ENCODE results near the gene PRICKLE2.

Gene PRICKLE2

DNA sequence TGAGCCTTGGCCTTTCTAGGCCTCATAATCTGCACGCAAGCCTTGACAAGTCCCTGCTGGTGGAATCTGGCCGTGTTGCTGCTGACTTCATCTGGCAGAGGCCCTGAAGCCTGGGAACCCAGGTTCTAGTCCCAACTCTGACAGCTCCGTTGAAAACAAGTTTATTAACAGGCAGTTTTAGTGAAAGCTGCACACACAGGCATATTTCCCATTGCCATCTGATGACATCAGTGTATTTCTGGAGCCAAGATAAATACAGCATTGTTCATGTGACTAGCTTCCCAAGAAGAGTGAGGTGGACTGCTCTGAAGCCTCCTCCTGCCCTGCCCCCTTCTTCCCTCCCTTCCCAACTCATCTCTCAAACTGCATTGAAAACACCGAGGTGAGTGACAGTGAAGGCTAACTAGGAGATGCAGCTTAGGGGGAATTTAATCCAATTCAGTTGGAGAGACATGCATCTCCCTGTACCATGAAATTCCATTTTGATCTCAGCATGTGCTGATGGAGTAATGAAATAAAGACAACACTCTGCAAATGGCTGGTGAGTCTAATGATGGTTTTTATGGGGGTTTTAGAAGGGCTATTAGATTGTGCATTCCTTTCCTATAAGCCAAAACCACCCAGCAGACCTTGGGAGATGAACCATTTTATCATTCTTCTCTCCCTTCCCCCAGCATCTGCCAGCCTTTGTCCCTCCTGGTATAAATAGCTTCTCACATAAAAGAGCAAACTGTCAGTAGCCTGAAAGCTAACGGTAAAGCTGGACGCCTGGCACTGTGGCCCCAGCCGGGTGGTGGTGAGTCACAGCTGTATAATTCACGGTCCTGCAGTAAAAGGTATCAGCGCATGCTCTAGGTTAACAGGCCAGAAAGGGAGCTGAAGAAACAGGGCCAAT, 38.0 kb downstream of the PRICKLE2 start:
- no peak for DNase-seq

DNA sequence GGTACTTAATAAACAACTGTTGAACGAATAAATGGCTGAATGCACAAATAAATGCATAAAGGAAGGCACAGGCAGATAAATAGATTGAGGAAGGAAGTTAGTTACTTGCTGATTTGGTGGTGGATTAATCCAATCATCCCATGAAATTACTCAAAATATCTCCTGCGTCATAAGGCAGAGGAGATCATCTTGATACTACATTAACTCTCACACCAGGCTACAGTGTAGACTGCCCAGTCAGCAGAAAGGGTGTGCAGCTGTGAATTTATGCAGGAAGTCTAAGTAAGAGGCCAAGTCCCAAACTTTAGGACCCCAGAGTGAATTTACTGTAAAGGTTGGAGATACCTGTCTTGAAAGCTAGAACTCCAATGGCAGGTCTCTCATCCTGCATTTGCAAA, 38.6 kb downstream of the PRICKLE2 start:
- DNase-seq: no peak

DNA sequence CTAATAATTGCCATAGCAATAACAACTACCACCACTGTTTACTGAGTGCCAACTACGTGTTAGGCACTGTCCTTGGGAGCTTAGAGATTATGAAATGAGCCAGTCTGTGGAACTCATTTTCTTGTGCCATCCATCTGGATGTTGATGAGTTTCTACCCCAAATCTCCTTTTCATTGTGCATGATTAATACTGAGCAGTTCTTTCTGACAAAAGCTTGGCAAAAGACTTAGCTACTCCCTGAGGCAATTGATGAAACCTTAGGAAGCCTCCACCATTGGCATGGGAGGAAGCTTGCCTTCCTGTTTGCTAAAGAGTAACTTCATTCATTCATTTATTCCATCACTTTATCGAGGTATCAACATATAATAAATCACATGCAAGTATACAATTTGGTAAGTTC, 39.8 kb downstream of the PRICKLE2 start:
- no peak for DNase-seq

DNA sequence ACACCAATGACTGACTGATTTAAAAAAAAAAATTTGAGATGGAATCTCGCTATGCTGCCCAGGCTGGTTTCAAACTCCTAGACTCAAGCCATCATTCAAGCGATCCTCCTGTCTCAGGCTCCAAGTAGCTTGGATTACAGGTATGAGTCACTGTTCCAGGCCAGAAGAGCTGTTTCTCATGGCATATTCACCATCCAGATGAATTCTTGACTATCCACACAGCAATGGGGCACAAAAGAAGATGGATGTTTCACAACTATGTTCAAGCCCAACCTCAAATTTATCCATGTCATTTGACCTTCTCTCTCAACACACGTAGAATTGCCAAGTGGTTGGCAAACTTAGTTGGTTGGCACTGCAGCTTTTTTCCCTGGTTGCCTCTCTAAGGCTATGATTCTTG, 40.6 kb downstream of the PRICKLE2 start:
- DNase-seq: no peak

DNA sequence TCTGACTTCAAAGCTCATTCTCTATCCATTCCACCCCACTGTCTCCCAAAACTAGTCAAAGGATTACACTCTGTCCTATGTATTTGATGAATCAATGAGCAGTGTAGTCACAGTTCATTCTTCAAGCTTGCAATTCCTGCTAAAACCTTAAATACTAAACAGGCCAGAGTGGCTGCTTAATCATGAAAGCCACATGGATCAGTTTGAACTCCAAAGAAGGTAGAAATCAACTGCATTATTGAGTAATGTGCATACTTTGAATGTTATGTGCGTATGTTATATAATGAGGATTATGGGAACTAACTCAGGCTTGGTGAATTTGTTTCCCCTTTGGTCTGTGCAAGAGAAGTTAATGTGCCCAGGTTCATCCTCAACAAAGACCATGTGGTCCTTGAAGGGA, 45.4 kb downstream of the PRICKLE2 start:
- no peak for DNase-seq

DNA sequence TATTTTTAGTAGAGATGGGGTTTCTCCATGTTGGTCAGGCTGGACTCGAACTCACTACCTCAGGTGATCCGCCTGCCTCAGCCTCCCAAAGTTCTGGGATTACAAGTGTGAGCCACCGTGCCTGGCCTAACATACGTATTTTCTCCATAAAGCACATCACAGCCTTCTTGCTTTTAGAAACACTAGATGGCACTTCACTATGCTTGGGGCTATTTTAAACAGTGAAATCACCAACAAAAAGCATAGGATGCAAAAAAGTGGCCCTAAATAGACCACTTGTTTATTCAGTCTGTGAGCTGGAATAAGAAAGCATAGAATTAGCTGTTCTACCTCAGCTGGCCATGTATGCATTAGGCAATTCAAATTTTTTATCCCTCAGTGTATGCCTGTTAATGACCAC, 46.0 kb downstream of the PRICKLE2 start:
- no peak for DNase-seq

DNA sequence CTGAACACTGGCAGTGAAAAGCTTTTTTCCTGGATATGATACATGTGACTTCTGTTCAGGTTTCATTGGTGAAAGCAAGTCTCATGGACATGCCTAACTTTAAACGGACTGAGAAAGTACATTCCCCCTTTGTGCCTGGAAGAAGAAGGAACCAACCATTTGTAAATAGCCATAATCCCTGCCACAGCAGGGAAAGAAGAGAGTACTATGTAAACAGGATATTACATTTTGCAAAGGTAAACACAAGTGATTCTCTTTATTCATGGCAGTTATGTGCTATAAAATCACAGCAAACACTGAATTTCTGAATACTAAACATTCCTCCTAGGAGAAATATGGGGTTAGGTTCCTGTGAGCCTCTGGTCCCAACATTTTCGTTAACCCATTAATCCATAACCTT, 46.8 kb downstream of the PRICKLE2 start:
- no peak for DNase-seq

DNA sequence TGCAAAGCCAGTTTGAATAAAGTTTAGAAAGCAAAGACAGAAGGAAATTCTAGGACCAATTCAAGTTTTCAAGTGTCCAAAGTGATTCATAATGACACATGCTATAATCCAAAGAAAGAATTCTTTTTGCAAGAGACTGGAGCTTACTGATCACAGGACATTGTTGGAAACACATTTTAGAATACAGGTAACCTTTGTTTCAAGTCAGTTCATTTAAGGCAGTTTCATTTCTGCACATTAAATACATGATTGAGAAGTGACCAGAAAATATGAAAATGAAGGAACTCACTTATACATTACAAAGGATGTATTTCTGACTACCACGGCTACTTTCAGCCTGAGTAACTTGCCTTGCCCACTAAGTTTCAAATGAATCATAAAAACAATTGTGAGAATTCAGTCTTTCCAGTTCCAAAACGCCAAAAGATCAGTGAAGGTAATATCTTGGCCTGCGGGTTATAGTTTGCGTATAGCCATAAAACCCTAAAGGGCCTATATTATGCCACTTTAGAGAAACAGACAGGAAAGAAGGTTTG, 48.7 kb downstream of the PRICKLE2 start:
- DNase-seq: no peak

DNA sequence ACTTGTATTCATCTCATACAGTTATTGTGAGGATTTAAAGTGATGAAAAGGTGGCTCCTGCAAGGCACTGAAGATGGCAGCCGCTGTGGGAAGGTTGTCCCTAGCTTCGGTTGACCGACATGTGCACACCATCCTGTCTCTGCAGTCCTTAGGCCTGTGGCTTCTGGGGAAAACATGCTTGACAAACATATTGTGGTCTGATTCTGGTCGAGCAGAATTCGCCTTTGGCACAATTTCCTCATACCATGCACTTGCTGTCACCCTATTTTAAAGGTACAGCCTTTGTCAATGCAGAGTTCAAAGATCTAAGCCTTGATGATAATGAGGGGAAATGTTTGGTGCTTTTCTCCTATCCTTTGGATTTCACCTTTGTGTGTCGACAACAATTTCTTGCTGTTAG, 50.9 kb downstream of the PRICKLE2 start:
- DNase-seq: no peak

DNA sequence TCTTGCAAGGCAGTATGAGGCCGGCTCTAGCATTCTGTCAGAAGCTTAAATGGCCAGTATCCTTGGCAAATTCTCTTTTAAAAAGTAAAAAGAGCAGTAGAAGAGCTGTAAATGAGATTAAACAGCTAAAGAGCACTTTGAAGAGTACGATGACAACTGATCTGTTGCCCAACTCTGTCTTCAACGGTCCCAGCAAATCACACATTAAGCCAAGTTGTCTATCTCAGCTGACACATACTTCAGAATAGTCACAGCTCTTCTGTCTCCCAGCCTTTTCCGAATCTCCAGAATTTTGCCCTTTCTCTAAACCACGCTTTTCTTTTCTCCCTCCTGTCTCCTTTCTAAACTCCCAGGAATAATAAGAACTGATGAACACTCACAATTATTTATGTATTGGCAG, 51.7 kb downstream of the PRICKLE2 start:
- DNase-seq: no peak

DNA sequence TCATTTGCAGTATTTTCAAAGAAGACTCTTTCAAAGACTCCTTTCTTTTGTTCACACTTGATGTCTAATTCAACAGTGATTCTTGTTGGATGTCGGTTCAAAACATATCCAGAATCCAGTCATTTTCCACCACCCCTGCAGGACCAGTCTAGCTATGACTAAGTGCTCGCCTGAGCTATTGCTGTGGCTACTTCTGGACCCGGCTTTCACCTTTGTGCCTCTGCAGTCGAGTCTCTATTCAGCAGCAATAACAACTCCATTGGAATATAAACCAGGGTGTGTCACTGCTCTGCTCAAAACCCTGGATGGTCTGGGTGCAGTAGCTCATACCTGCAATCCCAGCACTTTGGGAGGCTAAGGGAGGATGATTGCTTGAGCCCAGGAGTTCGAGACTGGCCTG, 55.0 kb downstream of the PRICKLE2 start:
- no peak for DNase-seq

DNA sequence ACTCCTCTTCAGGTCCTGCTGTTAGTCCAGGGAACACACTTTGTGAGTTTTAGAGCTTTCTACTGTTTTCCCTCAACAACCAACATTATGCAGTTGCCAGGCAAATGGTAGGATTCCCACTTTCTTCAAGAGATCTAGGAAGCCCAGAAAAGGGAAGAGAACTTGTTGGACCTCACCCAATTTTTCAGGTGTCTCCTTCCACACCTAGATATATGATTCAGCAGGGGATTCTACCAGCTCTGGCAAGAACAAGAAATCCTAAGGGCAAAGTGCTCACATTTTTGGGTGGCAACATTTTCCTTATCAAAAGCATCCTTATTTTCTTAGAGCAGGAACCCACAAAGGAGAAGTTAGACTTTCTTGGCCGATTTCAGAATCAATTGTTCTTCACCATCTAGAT, 57.4 kb downstream of the PRICKLE2 start:
- DNase-seq: no peak

DNA sequence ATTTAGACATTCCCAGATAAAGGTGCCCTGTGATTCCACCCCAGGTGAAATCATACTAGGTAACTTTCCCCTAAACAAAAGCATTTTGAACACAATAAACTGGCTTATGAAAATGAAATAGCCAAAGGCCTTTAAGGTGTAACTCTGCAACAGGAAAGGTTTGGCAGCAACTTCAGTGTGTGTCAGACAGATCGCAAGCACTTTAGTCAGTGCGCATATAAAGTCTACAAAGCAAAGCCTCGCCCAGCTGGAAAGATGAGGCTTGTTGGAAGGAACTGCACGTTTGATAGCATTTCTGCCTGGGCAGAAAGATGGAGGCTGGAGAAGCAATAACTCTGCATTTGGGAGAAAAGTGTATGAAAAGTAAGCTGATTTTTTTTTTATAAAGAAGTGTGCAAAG, 57.9 kb downstream of the PRICKLE2 start:
- no peak for DNase-seq

DNA sequence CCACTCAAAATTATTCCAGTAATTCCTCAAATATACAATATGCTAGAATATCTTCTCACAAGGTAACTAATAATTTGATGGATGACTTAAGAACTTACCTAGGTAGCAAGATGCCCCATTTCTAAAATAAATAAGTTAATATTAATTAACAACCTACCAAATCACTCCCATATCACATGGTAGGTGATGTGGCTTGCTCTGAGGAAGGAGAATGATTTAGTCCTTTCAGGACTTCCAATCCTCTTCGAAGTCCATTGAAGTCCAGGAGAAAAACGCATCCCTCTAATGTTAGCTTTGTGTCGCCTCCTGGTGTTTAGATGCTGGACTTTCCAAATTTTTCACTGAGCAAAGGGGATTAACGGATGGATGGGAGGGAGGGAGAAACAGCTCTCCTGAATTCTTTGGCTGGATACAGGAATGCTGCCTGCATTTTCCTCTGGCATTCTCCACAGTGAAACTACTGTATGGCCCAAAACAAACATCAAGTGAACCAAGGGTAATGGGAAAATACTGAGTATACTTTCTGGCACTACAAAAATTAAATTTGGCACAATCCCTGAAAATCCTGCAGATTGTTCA, 58.6 kb downstream of the PRICKLE2 start:
- no peak for DNase-seq

DNA sequence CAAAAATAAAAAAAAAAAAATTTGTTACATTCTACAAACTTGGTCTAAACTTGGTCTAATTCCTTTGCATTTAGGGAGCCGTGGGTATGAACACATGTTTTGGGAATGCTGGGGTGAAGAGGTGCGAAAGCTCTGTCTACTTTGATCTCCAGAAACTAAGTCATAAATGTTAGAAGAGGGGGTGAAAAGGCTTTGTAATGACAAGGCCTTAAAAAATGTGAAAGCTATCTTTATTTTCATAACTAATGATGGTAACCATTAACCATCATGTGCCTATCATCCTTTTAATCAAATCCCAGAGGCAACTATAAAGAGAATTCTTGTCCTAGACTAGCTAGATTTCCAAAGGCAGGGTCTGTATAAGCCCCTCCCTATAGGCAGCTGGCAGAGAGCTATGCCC, 60.9 kb downstream of the PRICKLE2 start:
- no peak for DNase-seq

DNA sequence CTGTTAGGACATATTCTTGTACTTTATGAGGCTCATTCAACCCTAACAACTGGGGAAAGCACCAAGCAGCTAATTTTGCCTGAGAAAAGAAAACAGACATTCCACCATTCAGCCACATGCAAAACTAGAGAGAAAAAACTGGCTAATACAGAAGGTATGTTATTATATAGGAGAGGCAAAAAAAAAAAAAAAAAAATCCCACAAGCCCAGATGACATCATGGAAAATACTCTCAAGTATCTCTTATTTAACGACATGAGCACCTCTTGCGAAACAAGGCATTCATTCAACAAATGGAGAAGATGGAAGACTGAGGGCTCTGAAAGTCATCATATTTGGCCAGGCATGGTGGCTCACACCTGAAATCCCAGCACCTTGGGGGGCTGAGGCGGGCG, 61.5 kb downstream of the PRICKLE2 start:
- no peak for DNase-seq

DNA sequence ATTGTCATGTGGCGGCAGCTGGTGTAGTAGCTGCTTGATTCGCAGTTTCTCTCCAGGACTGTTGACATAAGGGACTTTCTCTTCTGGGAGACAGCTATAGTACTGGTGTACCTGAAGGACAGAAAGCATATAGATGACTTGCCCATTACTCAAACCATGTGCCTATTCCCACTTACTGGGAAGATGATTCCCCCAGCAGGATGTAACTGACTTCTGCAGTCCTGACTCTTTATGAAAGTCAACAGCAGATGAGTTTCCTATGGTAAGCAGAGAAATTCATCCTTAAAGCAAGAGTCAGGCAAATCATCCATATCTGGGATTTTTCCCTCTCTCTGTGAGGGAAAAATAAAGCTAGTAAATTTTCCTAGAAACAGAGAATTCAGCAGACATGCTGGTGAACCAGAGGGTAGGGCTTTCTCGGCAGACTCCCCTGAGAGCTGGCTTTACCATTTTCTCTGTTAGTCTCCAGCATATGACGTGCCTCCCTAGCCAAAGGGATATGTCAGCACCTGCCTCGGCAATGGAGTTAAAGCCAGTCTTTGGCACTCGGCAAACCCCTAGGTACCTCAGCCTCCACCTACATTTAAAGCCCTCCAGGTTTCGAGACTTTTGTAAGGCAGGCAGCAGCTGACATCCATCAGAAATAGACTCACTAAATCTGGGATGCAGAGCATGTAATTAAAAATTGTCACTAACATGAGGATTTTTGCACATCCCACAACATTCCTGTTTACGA, 62.1 kb downstream of the PRICKLE2 start:
- no peak for DNase-seq

DNA sequence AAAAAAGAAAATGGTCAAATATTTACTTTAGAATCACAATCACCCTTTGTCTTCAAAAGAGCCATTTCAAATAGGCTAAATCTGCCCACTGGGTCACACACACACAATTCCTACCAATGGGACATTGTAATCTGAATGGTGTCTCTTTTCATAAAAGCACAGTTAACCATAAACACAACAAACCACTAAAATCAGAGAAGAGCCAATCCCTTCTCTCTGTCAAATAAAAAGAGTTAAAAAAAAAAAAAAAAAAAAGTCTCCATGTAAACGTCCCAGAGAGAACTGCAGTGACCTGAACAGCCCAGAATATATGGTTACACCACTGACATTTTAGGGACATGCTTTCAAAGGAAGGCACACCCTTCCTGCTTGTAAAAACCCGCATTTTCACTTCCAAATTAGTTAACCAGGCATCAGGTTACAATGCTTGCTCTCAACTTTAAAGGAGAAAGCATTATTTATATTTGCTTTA, 63.7 kb downstream of the PRICKLE2 start:
- no peak for DNase-seq

DNA sequence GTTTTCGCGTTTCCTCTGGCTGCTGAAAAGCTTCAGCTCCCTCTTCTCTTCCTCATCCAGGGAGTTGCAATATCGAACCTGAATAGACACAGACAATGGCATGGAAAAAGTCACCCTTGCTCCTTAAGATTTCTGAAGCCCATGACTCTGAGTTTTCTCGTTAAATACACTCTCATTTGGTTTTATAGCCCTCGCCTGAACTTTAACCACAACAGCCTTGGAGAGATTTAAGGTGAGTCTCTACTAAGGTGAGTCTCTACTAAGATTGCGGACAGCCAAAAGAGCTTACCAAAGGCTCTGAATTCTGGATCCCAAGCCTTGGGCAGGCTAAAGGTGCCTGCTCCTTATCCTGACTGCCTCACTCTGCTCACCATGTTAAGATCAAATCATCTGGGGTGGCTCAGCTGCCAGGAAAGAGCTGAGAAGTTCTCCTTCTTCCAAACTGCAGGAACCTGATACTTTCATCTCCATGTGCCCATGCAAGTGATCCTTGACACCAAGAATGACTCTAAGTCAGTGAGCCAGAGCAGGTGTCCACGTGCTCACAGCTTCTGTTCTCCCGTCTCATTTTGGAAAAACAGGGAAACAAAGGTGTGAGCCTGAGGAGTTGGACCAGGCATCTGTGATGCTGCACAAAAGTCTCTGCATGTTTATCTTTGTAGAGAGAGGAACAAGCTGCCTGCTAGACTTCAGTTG, 65.1 kb downstream of the PRICKLE2 start:
- DNase-seq: no peak

DNA sequence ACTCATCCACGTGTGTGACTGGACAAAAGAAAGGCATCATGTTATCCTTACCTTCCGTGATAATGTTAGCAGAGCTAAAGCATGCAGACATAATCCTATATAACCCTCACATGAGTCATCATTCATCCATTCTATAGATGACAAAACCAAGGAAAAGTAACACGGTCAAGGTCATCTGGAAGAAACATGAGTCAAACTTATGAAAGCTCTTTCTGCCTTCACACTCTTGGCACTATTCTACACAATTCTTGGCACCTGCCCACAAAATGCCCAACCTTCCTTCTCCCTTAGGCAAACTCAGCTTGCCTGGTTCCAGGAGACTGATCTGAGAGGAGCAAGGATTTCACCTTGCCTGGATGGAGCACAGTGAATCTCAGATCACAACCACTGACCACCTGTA, 66.9 kb downstream of the PRICKLE2 start:
- DNase-seq: no peak

DNA sequence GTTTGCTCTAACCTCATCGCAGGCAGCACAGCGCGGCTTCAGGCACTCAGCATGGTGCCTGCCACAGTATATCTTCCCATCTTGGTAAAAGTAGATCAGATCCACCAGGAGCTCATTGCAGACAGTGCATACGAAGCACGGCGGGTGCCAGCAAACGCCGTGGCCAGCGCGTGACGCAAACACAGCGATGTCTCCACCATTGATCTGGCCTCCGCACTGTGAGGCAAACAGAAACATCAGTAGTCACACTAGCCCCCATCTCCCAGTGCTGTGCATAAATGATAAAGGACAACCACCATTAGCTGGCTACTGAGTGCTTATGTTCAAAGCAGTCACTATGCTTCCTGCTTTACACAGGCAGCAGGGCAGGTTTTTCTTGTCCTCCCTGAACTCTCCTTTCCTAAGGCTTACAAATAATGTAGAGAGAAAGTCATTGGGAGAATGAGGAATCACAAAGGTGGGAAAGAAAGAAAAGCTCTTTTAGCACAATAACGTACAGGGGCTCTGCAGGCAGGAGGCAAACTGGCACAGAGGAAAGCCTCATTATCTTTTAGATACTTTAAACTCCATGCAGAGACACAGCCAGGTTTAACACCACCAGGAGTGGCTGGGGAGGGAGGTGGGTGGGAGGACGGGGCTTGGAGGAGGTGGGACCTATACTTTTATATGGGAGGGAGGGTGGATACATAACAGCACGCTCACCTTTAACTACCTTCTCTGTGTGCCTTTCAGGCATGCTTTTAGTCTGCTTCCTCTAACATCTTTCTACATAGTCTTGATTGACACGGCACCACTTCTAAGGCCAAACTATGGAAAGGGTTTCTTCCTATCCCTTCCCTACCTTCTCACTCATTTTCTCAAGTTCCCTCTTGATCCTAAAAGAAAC, 67.9 kb downstream of the PRICKLE2 start:
- DNase-seq: no peak

DNA sequence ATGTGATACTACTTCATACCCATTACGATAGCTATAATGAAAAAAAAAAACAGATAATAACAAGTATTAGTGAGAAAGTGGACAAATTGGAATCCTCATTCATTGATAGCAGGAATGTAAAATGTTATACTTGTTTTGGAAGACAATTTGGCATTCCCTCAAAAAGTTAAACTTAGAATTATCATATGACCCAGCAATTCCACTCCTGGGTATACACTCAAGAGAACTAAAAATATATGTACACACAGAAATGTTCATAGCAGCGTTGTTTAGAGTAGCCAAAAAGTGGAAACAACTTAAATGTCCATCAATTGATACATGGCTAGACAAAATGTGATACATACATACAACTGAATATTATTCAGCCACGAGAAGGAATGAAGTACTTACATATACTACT, 69.9 kb downstream of the PRICKLE2 start:
- DNase-seq: no peak
